Ovary (tissue), 9 donors: ENCODE data around the gene GLYR1. TPM values are rescaled to one million over a fixed set of nuclear protein-coding genes. Genes with fewer than 3 reads are reported as not detected.

Experiments used
- DNase-seq, 5 donors: peaks; one replicate each; pipeline ENCODE4 v3.0.0-alpha.2; 2019 to 2020
- H3K27ac ChIP-seq, 2 donors: fragments of 200-600 bp; one replicate each; pipeline versions ENCODE4 v1.5.1 to v1.8.0; 2019 to 2022
- H3K27me3 ChIP-seq: fragments of 200-600 bp; one replicate; pipeline ENCODE4 v1.8.0; 2022
- H3K36me3 ChIP-seq: fragments of 200-600 bp; sonication (generic); one replicate; pipeline ENCODE4 v1.5.1; 2019
- H3K4me1 ChIP-seq: one replicate; pipeline ENCODE4 v1.8.1; 2013; ENCODE audit warnings: mild to moderate bottlenecking, moderate library complexity; ENCODE audit not compliant: insufficient read depth
- H3K4me3 ChIP-seq: fragments of 200-600 bp; sonication (generic); one replicate; pipeline ENCODE4 v1.5.1; 2017
- H3K9me3 ChIP-seq, 2 donors: fragments of 200-600 bp in 1 of 2; sonication (generic) in 1 of 2; one replicate each; pipeline versions ENCODE4 v1.5.1 to v1.8.1; 2013 to 2019; ENCODE audit warnings: mild to moderate bottlenecking in 1 of 2, moderate library complexity in 1 of 2
- CTCF ChIP-seq, 3 donors: fragments of 450-650 bp in 2 of 3; fragments of 200-600 bp in 1 of 3; IDR thresholded peaks; one replicate each; pipeline versions ENCODE4 v1.5.1 to v1.8.0; 2016 to 2022; ENCODE audit warnings: antibody characterized with exemption in 3 of 3, mild to moderate bottlenecking in 1 of 3
- EP300 ChIP-seq: sonication (generic); formaldehyde crosslinking; IDR thresholded peaks from one replicate; pipeline ENCODE4 v1.6.1; 2017; ENCODE audit warnings: antibody characterized with exemption
- POLR2A ChIP-seq: fragments of 450-650 bp; IDR thresholded peaks from one replicate; pipeline ENCODE4 v1.6.1; 2017; ENCODE audit warnings: antibody characterized with exemption, mild to moderate bottlenecking, moderate library complexity
- WGBS, 3 donors: extraction: QIAGEN DNeasy Blood & Tissue Kit in 1 of 3; methylation state at CpG; one replicate each; pipeline versions ENCODE4 v1.1.5 to v1.1.7; 2013 to 2017; 5-methylcytosine and 5-hydroxymethylcytosine counted together
- intact Hi-C, 4 donors: fragments of 100-400 bp; cut with DNase I; formaldehyde crosslinking; loops; one replicate each; pipeline versions ENCODE4 v1.11.0 to v1.15.1; 2022 to 2023
- polyA plus RNA-seq, 2 donors: library from polyadenylated mRNA; stranded (reverse); fragments of 200-250 nt in 1 of 2; fragments of 350-450 nt in 1 of 2; fragmentation: Illumina TruSeq in 1 of 2; extraction: RNeasy Lipid Tissue Mini Kit (QIAGEN cat#74804) in 1 of 2; gene quantifications; one replicate each; pipeline ENCODE4 v1.2.3, GENCODE V29; 2013 to 2014
- total RNA-seq, 7 donors: library from RNA; depleted of rRNA in 2 of 7; stranded (reverse); fragments of >200 nt in 2 of 7; fragmentation: NEBNext Ultra II Directional in 3 of 7; extraction: Animal tissue kit (Norgen Biotek cat#: 25700) in 3 of 7; gene quantifications; one replicate each; pipeline versions ENCODE4 v1.1.0 to v1.2.4, GENCODE V29; 2016 to 2023
- donor health status: DM: no; HTN: no; CAD: no; lungs with moderate emphysema.
- donor health status: DM: no; HTN: no; CAD: no.
- donor health status: Bipolar disorder and iron deficiency.
- donor health status: DM: yes; HTN: yes; CAD: no.
- donor health status: DM: no; HTN: no; CAD: no.
- donor health status: DM: yes; HTN: yes; CAD: no.

The GLYR1 gene
- total and polyA plus RNA-seq, 9 donors, result 30.3 to 79.5 (median 69.7) TPM

GRCh38 chr16:4775005-4775404 is 72.1 kb downstream of the GLYR1 start:
- Histone ChIP-seq H3K9me3 (no peaks in the 10 kb centered on the region), H3K27me3 (no peaks in the 10 kb centered on the region), H3K36me3 (no peaks in the 10 kb centered on the region), H3K4me3 (no peak overlapping the region), H3K27ac (no peak overlapping the region), H3K4me1 (no peaks in the 10 kb centered on the region)
- intact Hi-C loops, result no loop called here
- WGBS, 3 donors, result 79 to 87% (median 84%) methylated on average over 6 to 13 of the region's 13 CpGs
- no peak for DNase-seq
- TF ChIP-seq POLR2A (no peak), CTCF (IDR thresholded peaks at IDR 0.05) (no peak), EP300 (no peak)

GRCh38 chr16:4772351-4772750 is 74.7 kb downstream of the GLYR1 start:
- no peaks in the 10 kb centered on the region for H3K9me3 ChIP-seq
- H3K4me1 ChIP-seq, result no peaks in the 10 kb centered on the region
- no peak for TF ChIP-seq POLR2A
- no peak for TF ChIP-seq EP300
- no peak for TF ChIP-seq CTCF (IDR thresholded peaks at IDR 0.05)
- H3K36me3 ChIP-seq, result no peaks in the 10 kb centered on the region
- no peak overlapping the region for H3K27ac ChIP-seq
- H3K4me3 ChIP-seq, result no peak overlapping the region
- intact Hi-C loops, result no loop called here
- no peak for DNase-seq
- no peaks in the 10 kb centered on the region for H3K27me3 ChIP-seq
- WGBS, 3 donors, result 74 to 81% (median 79%) methylated on average over 5 of the region's 5 CpGs

GRCh38 chr16:4771646-4772045 is 75.4 kb downstream of the GLYR1 start:
- Histone ChIP-seq H3K4me3 (no peak overlapping the region), H3K9me3 (no peaks in the 10 kb centered on the region), H3K27ac (no peak overlapping the region), H3K4me1 (no peaks in the 10 kb centered on the region), H3K36me3 (no peaks in the 10 kb centered on the region), H3K27me3 (no peaks in the 10 kb centered on the region)
- TF ChIP-seq EP300 (no peak), CTCF (IDR thresholded peaks at IDR 0.05) (no peak), POLR2A (no peak)
- WGBS, 3 donors, result 61 to 72% (median 68%) methylated on average over 3 of the region's 3 CpGs
- intact Hi-C loops, result no loop called here
- no peak for DNase-seq

- Histone ChIP-seq H3K4me1 (peaks cover 2% of the 10 kb centered on the region), H3K36me3 (no peaks in the 10 kb centered on the region), H3K27me3 (no peaks in the 10 kb centered on the region), H3K27ac (no peak overlapping the region), H3K4me3 (no peak overlapping the region), H3K9me3 (no peaks in the 10 kb centered on the region)
- no peak for TF ChIP-seq POLR2A
- TF ChIP-seq CTCF (IDR thresholded peaks at IDR 0.05), result no peak
- no peak for TF ChIP-seq EP300
- no peak for DNase-seq
- 45 to 48% (median 45%) methylated on average over 7 of the region's 7 CpGs for WGBS, 3 donors
- intact Hi-C loops, result no loop called here
Observed at GRCh38 chr16:4769306-4769638, 77.8 kb downstream of the GLYR1 start.
